Naive B cell (primary cell): ENCODE measurements around the gene BTG4. TPM values are rescaled to one million over a fixed set of nuclear protein-coding genes. Genes with fewer than 3 reads are reported as not detected.
A peak's percentile ranks its signal among the peaks of the same experiment; 100 is the strongest.

ENCODE experiments used
- ATAC-seq, 2 donors: fragments of 150-1000 bp; cut with Tn5 transposase; 2 replicates each; pipeline ENCODE4 v1.10.0; 2021; ENCODE audit warnings: low read depth in 2 of 2, mild to moderate bottlenecking in 2 of 2, moderate library complexity in 2 of 2
- DNase-seq: peaks from one replicate; pipeline ENCODE4 v3.0.0; 2022
- H3K27ac Mint-ChIP-seq, 6 donors: one replicate each; pipeline ENCODE4 v1.8.0; 2020 to 2022; ENCODE audit warnings: mild to moderate bottlenecking in 6 of 6, mixed read lengths in 6 of 6, moderate library complexity in 5 of 6, inconsistent platforms in 2 of 6
- H3K27me3 Mint-ChIP-seq, 3 donors: one replicate each; pipeline ENCODE4 v1.8.0; 2021 to 2022; ENCODE audit warnings: mixed read lengths in 3 of 3, mild to moderate bottlenecking in 1 of 3
- H3K36me3 Mint-ChIP-seq, 2 donors: one replicate each; pipeline ENCODE4 v1.8.0; 2020 to 2022; ENCODE audit warnings: mixed read lengths in 2 of 2, inconsistent platforms in 1 of 2, mild to moderate bottlenecking in 1 of 2
- H3K4me1 Mint-ChIP-seq, 3 donors: one replicate each; pipeline ENCODE4 v1.8.0; 2020 to 2022; ENCODE audit warnings: mixed read lengths in 3 of 3, inconsistent platforms in 1 of 3, mild to moderate bottlenecking in 1 of 3, moderate library complexity in 1 of 3
- H3K4me3 Mint-ChIP-seq, 8 donors: one replicate each; pipeline ENCODE4 v1.8.0; 2020 to 2022; ENCODE audit warnings: mild to moderate bottlenecking in 8 of 8, mixed read lengths in 8 of 8, moderate library complexity in 8 of 8, inconsistent platforms in 2 of 8
- H3K9me3 Mint-ChIP-seq, 7 donors: one replicate each; pipeline ENCODE4 v1.8.0; 2020 to 2022; ENCODE audit warnings: mixed read lengths in 7 of 7, mild to moderate bottlenecking in 5 of 7, inconsistent platforms in 2 of 7, moderate library complexity in 1 of 7
- polyA plus RNA-seq, 6 donors: library from polyadenylated mRNA; unstranded; fragments of 300-500 nt; fragmentation: Illumina TruSeq; gene quantifications; one replicate each; pipeline ENCODE4 v1.2.3, GENCODE V29; 2021; ENCODE audit warnings: low read depth in 6 of 6

BTG4 gene
- polyA plus RNA-seq, 6 donors from 2014 or later: not detected

- H3K4me1 Mint-ChIP-seq: no peaks in the 10 kb centered on the region
- H3K9me3 Mint-ChIP-seq: no peaks in the 10 kb centered on the region
- ATAC-seq: no peak
- H3K27me3 Mint-ChIP-seq: peaks cover 36 to 40% (median 39%) of the 10 kb centered on the region in 3 donors
- peak overlapping the region in 1 of 6 donors; percentile 60 for H3K27ac Mint-ChIP-seq
- no peak for DNase-seq
- no peak overlapping the region for H3K4me3 Mint-ChIP-seq
- no peaks in the 10 kb centered on the region for H3K36me3 Mint-ChIP-seq
Measured at GRCh38 chr11:111530091-111530490, 17.9 kb upstream of the BTG4 start.

- Mint-ChIP-seq H3K27ac (no peak overlapping the region), H3K27me3 (peaks cover 27 to 34% (median 34%) of the 10 kb centered on the region in 3 donors), H3K4me3 (no peak overlapping the region), H3K4me1 (no peaks in the 10 kb centered on the region), H3K9me3 (no peaks in the 10 kb centered on the region), H3K36me3 (no peaks in the 10 kb centered on the region)
- ATAC-seq (no peak), DNase-seq (no peak)
Measured at GRCh38 chr11:111528557-111528956, 16.4 kb upstream of the BTG4 start.

- ATAC-seq (no peak), DNase-seq (no peak)
- no peaks in the 10 kb centered on the region for H3K4me1 Mint-ChIP-seq
- H3K27ac Mint-ChIP-seq: no peak overlapping the region
- no peaks in the 10 kb centered on the region for H3K9me3 Mint-ChIP-seq
- no peak overlapping the region for H3K4me3 Mint-ChIP-seq
- H3K36me3 Mint-ChIP-seq: no peaks in the 10 kb centered on the region
- peaks cover 30 to 34% (median 33%) of the 10 kb centered on the region in 3 donors for H3K27me3 Mint-ChIP-seq
Measured at GRCh38 chr11:111527279-111527678, 15.1 kb upstream of the BTG4 start.

- Mint-ChIP-seq H3K9me3 (no peaks in the 10 kb centered on the region), H3K27me3 (peaks cover 25 to 28% (median 26%) of the 10 kb centered on the region in 3 donors), H3K4me3 (no peak overlapping the region), H3K27ac (no peak overlapping the region), H3K4me1 (no peaks in the 10 kb centered on the region), H3K36me3 (no peaks in the 10 kb centered on the region)
- DNase-seq: no peak
- peak; percentile 60 to 75 for ATAC-seq
Measured at GRCh38 chr11:111526501-111526900, 14.3 kb upstream of the BTG4 start.

GRCh38 chr11:111525456-111525855 is 13.3 kb upstream of the BTG4 start:
- Mint-ChIP-seq H3K36me3 (no peaks in the 10 kb centered on the region), H3K9me3 (no peaks in the 10 kb centered on the region), H3K4me1 (no peaks in the 10 kb centered on the region), H3K4me3 (no peak overlapping the region), H3K27me3 (peaks cover 25 to 28% (median 25%) of the 10 kb centered on the region in 3 donors), H3K27ac (no peak overlapping the region)
- ATAC-seq (no peak), DNase-seq (no peak)

GRCh38 chr11:111524056-111524455 is 11.9 kb upstream of the BTG4 start:
- no peak overlapping the region for H3K4me3 Mint-ChIP-seq
- DNase-seq: no peak

GRCh38 chr11:111523343-111523742 is 11.2 kb upstream of the BTG4 start:
- H3K27me3 Mint-ChIP-seq: peaks cover 22 to 28% (median 25%) of the 10 kb centered on the region in 3 donors
- H3K36me3 Mint-ChIP-seq: no peaks in the 10 kb centered on the region
- no peaks in the 10 kb centered on the region for H3K9me3 Mint-ChIP-seq
- no peak for ATAC-seq
- H3K4me3 Mint-ChIP-seq: no peak overlapping the region
- no peaks in the 10 kb centered on the region for H3K4me1 Mint-ChIP-seq
- H3K27ac Mint-ChIP-seq: no peak overlapping the region
- DNase-seq: no peak

More at GRCh38 chr11:111524056-111524455, 11.9 kb upstream of the BTG4 start:
- Mint-ChIP-seq H3K9me3 (no peaks in the 10 kb centered on the region), H3K27me3 (peaks cover 22 to 28% (median 25%) of the 10 kb centered on the region in 3 donors), H3K36me3 (no peaks in the 10 kb centered on the region), H3K27ac (no peak overlapping the region), H3K4me1 (no peaks in the 10 kb centered on the region)
- ATAC-seq: no peak

GRCh38 chr11:111522426-111522825 is 10.2 kb upstream of the BTG4 start:
- peaks cover 22 to 33% (median 25%) of the 10 kb centered on the region in 3 donors for H3K27me3 Mint-ChIP-seq

GRCh38 chr11:111521135-111521534 is 8.9 kb upstream of the BTG4 start:
- H3K9me3 Mint-ChIP-seq: no peaks in the 10 kb centered on the region
- DNase-seq: no peak

More at GRCh38 chr11:111522426-111522825, 10.2 kb upstream of the BTG4 start:
- no peaks in the 10 kb centered on the region for H3K36me3 Mint-ChIP-seq
- no peak overlapping the region for H3K4me3 Mint-ChIP-seq
- ATAC-seq (no peak), DNase-seq (no peak)
- no peak overlapping the region for H3K27ac Mint-ChIP-seq
- no peaks in the 10 kb centered on the region for H3K9me3 Mint-ChIP-seq
- no peaks in the 10 kb centered on the region for H3K4me1 Mint-ChIP-seq

GRCh38 chr11:111520560-111520959 is 8.4 kb upstream of the BTG4 start:
- H3K9me3 Mint-ChIP-seq: no peaks in the 10 kb centered on the region
- H3K36me3 Mint-ChIP-seq: no peaks in the 10 kb centered on the region
- no peak overlapping the region for H3K4me3 Mint-ChIP-seq
- no peak for DNase-seq
- no peak for ATAC-seq
- H3K4me1 Mint-ChIP-seq: no peaks in the 10 kb centered on the region
- H3K27me3 Mint-ChIP-seq: peaks cover 11 to 22% (median 15%) of the 10 kb centered on the region in 3 donors
- no peak overlapping the region for H3K27ac Mint-ChIP-seq

More at GRCh38 chr11:111521135-111521534, 8.9 kb upstream of the BTG4 start:
- Mint-ChIP-seq H3K4me3 (no peak overlapping the region), H3K27me3 (peaks cover 16 to 28% (median 21%) of the 10 kb centered on the region in 3 donors), H3K36me3 (no peaks in the 10 kb centered on the region), H3K27ac (no peak overlapping the region), H3K4me1 (no peaks in the 10 kb centered on the region)
- ATAC-seq: no peak

- H3K36me3 Mint-ChIP-seq: no peaks in the 10 kb centered on the region
- H3K9me3 Mint-ChIP-seq: no peaks in the 10 kb centered on the region
- H3K4me1 Mint-ChIP-seq: peaks cover 0 to 8% (median 6%) of the 10 kb centered on the region in 3 donors
- H3K27ac Mint-ChIP-seq: no peak overlapping the region
- peaks cover 17 to 24% (median 21%) of the 10 kb centered on the region in 3 donors for H3K27me3 Mint-ChIP-seq
- DNase-seq (no peak), ATAC-seq (no peak)
- H3K4me3 Mint-ChIP-seq: no peak overlapping the region
Measured at GRCh38 chr11:111518668-111519067, 6.5 kb upstream of the BTG4 start.

GRCh38 chr11:111515591-111515990 is 3.4 kb upstream of the BTG4 start:
- H3K27me3 Mint-ChIP-seq: peaks cover 31 to 44% (median 43%) of the 10 kb centered on the region in 3 donors
- H3K27ac Mint-ChIP-seq: no peak overlapping the region
- H3K4me1 Mint-ChIP-seq: peaks cover 4 to 14% (median 12%) of the 10 kb centered on the region in 3 donors
- H3K4me3 Mint-ChIP-seq: no peak overlapping the region
- H3K36me3 Mint-ChIP-seq: no peaks in the 10 kb centered on the region
- H3K9me3 Mint-ChIP-seq: no peaks in the 10 kb centered on the region
- DNase-seq (no peak), ATAC-seq (no peak)

GRCh38 chr11:111514216-111515031 is 2.2 kb upstream of the BTG4 start, which contains the start of gene HOATZ:
TSS of gene HOATZ (plus strand) at chr11:111514778. CDS start at chr11:111514785, 7 bp downstream.
- DNase-seq: no peak
- Mint-ChIP-seq H3K9me3 (no peaks in the 10 kb centered on the region), H3K27me3 (peaks cover 37 to 51% (median 51%) of the 10 kb centered on the region in 3 donors), H3K4me1 (peaks cover 4 to 14% (median 12%) of the 10 kb centered on the region in 3 donors), H3K4me3 (peak within 1 kb of the TSS in 7 of 8 donors; percentile 57 to 76 (median 66)), H3K27ac (no peak within 1 kb of the TSS), H3K36me3 (peaks cover 0 to 8% of the 10 kb centered on the region in 2 donors)
- peak; percentile 32 to 42 for ATAC-seq

- H3K27ac Mint-ChIP-seq: no peak overlapping the region
- peak overlapping the region in 7 of 8 donors; percentile 38 to 75 (median 64) for H3K4me3 Mint-ChIP-seq
- ATAC-seq (peak; percentile 24 to 31), DNase-seq (no peak)
- peaks cover 4 to 14% (median 12%) of the 10 kb centered on the region in 3 donors for H3K4me1 Mint-ChIP-seq
- H3K9me3 Mint-ChIP-seq: no peaks in the 10 kb centered on the region
- H3K36me3 Mint-ChIP-seq: peaks cover 0 to 8% of the 10 kb centered on the region in 2 donors
- peaks cover 42 to 57% (median 54%) of the 10 kb centered on the region in 3 donors for H3K27me3 Mint-ChIP-seq
Measured at GRCh38 chr11:111513240-111513605, 1.0 kb upstream of the BTG4 start.
